Measurements from ENCODE around the gene ATXN2.

DNA sequence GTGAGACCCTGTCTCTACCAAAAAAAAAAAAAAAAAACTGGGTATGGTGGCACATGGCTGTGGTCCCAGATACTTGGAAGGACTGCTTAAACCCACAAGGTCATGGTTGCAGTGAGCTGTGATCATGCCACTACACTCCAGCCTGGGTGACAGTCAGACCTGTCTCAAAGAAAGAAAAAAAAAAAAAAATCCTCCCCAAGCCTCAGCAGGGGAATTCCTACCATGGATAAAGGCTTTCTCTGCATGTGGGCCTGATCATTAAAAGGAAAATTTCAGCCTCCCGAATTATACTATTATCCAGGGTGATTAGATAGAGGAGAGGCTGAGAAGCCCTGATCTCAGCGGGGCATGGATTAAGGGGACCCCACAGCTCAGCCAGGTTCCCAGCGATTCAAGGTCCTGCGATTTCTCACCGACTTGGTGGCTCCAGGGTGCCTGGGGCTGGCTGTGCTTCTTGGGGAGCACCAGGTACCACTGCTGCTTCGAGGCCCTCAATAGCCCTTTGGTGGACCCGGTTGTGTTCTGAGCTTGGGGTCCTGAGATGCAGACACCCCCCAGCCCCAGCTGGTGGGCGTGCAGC lies 187.8 kb downstream of the ATXN2 start:
- TF ChIP-seq POLR2A (IDR thresholded peaks at IDR 0.05) (no peak), CTCF (IDR thresholded peaks at IDR 0.05) (no peak)

All from breast epithelium (tissue), 3 donors.